Activated naive CD4-positive, alpha-beta T cell treated with anti-CD3 and anti-CD28 coated beads, Interleukin-2, amount 50 U/mL, for 72 hours (primary cell): Measurements from ENCODE around the gene PARL. TPM values are rescaled to one million over a fixed set of nuclear protein-coding genes. Genes with fewer than 3 reads are reported as not detected.
"Not testable (repeated sequence)": the region's sequence is repeated elsewhere in the genome, so short reads cannot be mapped to it uniquely, and the experiment has no call there.

Experiments
- ATAC-seq, 2 donors: fragments of 150-1000 bp; cut with Tn5 transposase; 2 replicates each; pipeline ENCODE4 v1.10.0; 2021; ENCODE audit warnings: mild to moderate bottlenecking in 2 of 2, moderate library complexity in 2 of 2
- DNase-seq, 2 donors: peaks; one replicate each; pipeline ENCODE4 v3.0.0; 2021 to 2022; ENCODE audit warnings: low spot score in 2 of 2
- H3K27ac Mint-ChIP-seq, 2 donors: one replicate each; pipeline ENCODE4 v1.8.0; 2022; ENCODE audit warnings: mild to moderate bottlenecking in 2 of 2, mixed read lengths in 2 of 2
- H3K36me3 Mint-ChIP-seq, 2 donors: one replicate each; pipeline ENCODE4 v1.8.0; 2022; ENCODE audit warnings: mixed read lengths in 2 of 2
- H3K9me3 Mint-ChIP-seq, 2 donors: one replicate each; pipeline ENCODE4 v1.8.0; 2022; ENCODE audit warnings: mixed read lengths in 2 of 2
- total RNA-seq, 2 donors: library from RNA; stranded (reverse); gene quantifications; one replicate each; pipeline ENCODE4 v1.2.3, GENCODE V29; 2022

PARL gene
- total RNA-seq, 2 donors from 2014 or later: 88.7 to 94.2 TPM

DNA sequence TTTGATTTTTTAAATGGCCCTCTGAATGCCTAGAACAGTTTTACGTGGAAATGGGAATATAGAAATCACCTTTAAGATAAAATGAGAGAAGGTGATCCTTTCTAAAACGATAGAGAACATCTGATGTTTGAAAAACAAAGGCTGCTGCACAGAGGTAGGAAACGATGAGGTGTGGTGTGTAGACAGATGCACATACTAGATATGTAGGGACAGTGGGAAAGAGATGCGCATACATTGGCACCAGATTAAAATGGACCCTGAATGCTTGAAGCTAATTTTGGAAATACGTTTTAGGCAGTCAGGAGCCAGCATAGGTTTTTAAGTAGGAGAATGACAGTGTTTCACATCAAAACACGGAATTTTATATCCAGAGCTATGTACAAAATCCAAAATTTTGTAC, 88.3 kb downstream of the PARL start:
- DNase-seq (no peak), ATAC-seq (no peak)
- Mint-ChIP-seq H3K36me3 (peaks cover 12 to 43% of the 10 kb centered on the region in 2 donors), H3K27ac (no peak overlapping the region), H3K9me3 (no peaks in the 10 kb centered on the region)

DNA sequence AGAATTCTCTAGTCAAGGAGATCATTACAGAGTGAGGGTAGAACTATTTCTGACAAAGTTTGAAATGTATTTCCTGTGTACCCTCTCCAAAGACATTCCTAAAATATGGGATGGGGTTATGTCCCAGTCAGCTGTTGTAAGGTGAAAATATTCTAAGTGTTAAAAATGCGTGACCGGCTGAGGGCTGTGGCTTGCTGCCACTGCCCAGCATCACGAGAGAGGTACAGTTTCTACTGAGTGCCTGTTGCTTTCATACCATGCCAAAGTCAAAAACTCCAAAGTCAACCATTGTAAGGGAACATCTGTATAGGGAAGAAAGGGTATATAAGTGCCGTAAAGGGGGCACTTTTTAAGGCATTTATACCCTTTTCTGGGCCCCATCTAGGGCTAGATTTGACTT, 90.2 kb downstream of the PARL start:
- no peak for DNase-seq
- Mint-ChIP-seq H3K9me3 (no peaks in the 10 kb centered on the region), H3K36me3 (peaks cover 8 to 48% of the 10 kb centered on the region in 2 donors), H3K27ac (no peak overlapping the region)
- no peak for ATAC-seq

DNA sequence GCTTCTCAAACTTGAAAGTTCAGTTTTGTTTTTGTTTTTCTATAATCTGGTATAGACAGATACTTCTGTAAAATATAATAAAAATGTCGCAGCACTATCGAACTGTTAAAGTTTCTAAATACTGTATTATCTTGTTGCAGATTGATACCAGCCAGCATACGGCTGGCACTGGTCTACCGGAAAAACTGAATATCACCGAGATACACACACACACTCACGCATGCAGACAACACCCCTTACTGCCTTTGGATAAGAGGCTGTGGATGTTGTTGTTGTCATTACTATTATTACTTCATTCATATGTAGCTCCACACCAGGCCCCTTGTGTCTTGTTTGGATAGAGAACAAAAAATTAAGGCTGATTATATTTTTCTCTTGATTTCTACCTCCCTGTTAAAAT, 91.7 kb downstream of the PARL start:
- no peak overlapping the region for H3K27ac Mint-ChIP-seq
- H3K36me3 Mint-ChIP-seq: peaks cover 0 to 39% of the 10 kb centered on the region in 2 donors
- ATAC-seq (no peak), DNase-seq (no peak)
- H3K9me3 Mint-ChIP-seq: no peaks in the 10 kb centered on the region

DNA sequence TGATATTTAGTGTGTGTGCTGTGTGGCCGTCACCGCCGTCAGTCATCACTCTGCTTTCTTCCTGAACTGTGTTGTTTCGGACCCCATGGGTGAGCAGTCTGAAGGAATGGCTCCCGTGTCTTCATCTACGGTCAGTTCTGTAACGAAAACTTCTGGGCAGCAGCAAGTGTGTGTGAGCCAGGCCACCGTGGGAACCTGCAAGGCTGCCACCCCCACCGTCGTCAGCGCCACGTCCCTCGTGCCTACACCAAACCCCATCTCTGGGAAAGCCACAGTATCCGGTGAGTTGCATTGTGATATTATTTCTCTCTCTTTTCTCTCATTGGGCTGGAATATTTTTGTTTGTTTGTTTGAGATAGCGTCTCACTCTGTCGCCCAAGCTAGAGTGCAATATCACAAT, 94.0 kb downstream of the PARL start:
- H3K36me3 Mint-ChIP-seq: peaks cover 0 to 32% of the 10 kb centered on the region in 2 donors

DNA sequence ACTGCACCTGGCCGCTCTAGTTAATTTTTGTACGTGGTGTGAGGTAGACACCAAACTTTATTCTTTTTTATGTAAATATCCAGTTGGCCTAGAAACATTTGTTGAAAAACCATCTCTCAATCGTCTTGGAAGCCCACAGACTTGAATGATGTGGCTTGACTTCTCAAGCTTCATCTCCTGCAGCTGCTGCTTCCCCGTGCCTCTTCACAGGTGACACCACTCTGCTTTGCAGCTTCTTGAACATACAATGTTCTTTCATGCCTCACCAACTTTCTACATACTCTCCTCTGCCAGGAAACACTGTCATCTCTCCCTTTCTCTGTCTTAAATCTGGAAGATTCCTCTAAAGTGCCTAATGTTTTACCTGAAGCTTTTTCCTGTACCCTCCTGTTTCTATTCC, 94.9 kb downstream of the PARL start:
- Mint-ChIP-seq H3K27ac (peak overlapping the region in 1 of 2 donors; percentile 70), H3K36me3 (peaks cover 0 to 32% of the 10 kb centered on the region in 2 donors), H3K9me3 (no peaks in the 10 kb centered on the region)
- ATAC-seq: no peak
- DNase-seq: no peak

More for the DNA sequence above, 94.0 kb downstream of the PARL start:
- Mint-ChIP-seq H3K27ac (no peak overlapping the region), H3K9me3 (no peaks in the 10 kb centered on the region)
- ATAC-seq: no peak
- DNase-seq: no peak

DNA sequence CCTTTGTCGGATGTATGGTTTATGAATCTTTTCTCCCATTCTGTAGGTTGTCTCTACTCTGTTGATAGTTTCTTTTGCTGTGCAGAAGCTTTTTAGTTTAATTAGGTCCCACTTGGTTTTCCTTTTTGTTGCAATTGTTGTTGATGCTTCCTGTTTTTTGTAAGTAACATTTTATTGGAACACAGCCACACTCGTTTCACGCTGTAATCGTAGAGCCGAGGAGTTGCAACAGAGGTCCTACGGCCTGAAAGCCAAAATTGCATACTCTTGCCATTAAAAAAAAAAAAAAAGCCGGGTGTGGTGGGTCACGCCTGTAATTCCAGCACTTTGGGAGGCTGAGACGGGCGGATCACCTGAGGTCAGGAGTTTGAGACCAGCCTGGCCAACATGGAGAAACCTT, 100.2 kb downstream of the PARL start:
- H3K27ac Mint-ChIP-seq: peak overlapping the region in 1 of 2 donors; percentile 29
- not testable (repeated sequence) for H3K36me3 Mint-ChIP-seq, H3K9me3 Mint-ChIP-seq, DNase-seq, ATAC-seq

DNA sequence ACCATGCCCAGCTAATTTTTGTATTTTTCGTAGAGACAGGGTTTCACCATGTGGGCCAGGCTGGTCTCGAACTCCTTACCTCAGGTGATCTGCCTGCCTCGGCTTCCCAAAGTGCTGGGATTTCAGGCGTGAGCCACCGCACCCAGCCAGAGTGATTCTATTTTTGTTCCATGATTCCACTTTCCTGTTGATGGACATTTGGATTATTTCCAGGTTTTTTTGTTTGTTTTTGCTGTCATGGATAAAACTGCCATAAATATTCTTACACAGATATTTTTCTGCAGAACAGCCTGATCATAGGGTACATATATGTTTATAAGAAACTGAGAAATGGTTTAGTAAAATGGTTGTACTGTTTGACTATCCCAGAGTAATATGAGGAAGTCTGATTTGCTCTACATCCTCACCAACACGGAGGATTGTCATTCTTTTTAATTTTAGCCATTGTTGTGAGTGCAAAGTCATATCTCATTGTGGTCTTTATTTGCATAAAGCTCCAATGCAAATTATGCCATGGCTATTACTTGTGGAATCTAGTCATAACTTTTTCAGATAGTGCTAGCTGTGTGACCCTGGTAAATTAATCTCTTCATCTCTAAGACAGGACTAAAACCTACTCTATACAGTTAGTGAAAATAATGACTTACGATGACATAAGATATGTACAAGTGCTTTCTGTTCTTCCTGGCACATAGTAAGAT, 102.0 kb downstream of the PARL start:
- no peak overlapping the region for H3K27ac Mint-ChIP-seq
- DNase-seq (no peak), ATAC-seq (no peak)
- peaks cover 0 to 7% of the 10 kb centered on the region in 2 donors for H3K36me3 Mint-ChIP-seq
- H3K9me3 Mint-ChIP-seq: no peaks in the 10 kb centered on the region

DNA sequence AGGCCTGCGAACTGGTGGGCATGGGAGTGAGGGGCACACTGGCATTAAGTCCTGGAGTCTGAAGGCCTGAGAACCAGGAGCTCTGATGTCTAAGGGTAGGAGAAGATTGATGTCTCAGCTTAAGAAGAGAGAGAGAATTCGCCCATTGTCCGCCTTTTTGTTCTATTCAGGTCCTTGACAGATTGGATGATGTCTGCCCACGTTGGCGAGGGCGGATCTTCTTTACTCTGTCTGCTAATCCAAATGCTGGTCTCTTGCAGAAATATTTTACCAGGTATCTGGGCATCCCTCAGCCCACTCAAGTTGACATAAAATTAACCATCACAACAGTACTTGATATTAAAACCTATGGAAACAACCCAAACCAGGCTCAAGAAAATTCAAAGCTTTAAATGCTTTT, 103.4 kb downstream of the PARL start:
- ATAC-seq: no peak
- no peak for DNase-seq
- Mint-ChIP-seq H3K27ac (no peak overlapping the region), H3K36me3 (peaks cover 6 to 13% of the 10 kb centered on the region in 2 donors), H3K9me3 (no peaks in the 10 kb centered on the region)

DNA sequence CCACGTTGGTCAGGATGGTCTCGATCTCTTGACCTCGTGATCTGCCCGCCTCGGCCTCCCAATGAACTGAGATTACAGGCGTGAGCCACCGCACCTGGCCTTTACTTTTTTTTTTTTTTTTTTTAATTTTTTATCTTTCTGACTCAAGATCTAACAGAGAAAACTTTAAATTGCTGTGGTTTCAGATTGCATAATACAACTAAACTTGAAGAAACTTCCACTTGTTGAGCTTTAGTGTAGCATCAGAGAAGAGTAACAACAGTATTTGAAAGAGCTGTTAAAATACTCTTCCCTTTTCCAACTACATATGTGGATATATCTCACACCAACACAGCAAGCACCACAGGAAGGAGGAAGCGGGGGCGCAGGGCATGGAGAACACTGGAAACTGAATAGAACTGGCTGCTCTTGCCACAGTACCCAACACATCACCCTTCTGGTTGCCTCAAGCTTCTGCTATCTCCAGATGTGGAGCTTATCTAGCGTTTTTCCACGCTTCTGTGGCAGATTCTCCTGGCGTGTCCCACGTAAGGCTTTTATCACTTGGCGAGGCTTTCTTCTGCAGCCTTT, 104.7 kb downstream of the PARL start:
- DNase-seq (no peak), ATAC-seq (no peak)
- no peak overlapping the region for H3K27ac Mint-ChIP-seq
- H3K36me3 Mint-ChIP-seq: peaks cover 6 to 13% of the 10 kb centered on the region in 2 donors
- no peaks in the 10 kb centered on the region for H3K9me3 Mint-ChIP-seq

Other genes with a start within 250 kb of the PARL start
- gene KLHL24, start 249.3 kb downstream of the PARL start, total RNA-seq: 10 to 100 TPM; 10.7 to 75.1 TPM
- gene YEATS2, start 187.1 kb downstream of the PARL start, total RNA-seq: 10 to 100 TPM; 43.3 to 82.2 TPM
- gene MAP6D1, start 59.3 kb downstream of the PARL start, total RNA-seq: 1 to 10 TPM in 1 of 2 donors, not detected in 1; 1.4 TPM
- gene ABCC5, start 133.0 kb upstream of the PARL start, total RNA-seq: 10 to 100 TPM in 1 of 2 donors, 1 to 10 TPM in 1; 9.1 to 22.4 TPM
- gene HTR3D, start 146.9 kb upstream of the PARL start, total RNA-seq: not detected
- gene HTR3C, start 168.2 kb upstream of the PARL start, total RNA-seq: not detected
- not detected for gene HTR3E, start 212.2 kb upstream of the PARL start, total RNA-seq